Fibroblast of mammary gland (primary cell): ENCODE measurements around the gene VTCN1.

ENCODE experiments used
- DNase-seq: peaks from one replicate; pipeline ENCODE4 v3.0.0-alpha.2; 2010; ENCODE audit warnings: low read depth
- H3K4me3 ChIP-seq: 2 replicates; pipeline ENCODE4 v1.5.1; 2011; ENCODE audit warnings: low read depth, mild to moderate bottlenecking, low read length, moderate library complexity; ENCODE audit not compliant: control insufficient read depth
- TF ChIP-seq, protein P1 (sequence below): conservative IDR thresholded peaks from 2 replicates; pipeline ENCODE4 v1.5.1; 2011; ENCODE audit warnings: low read depth, low read length, inconsistent platforms; ENCODE audit not compliant: control insufficient read depth, insufficient read depth

VTCN1 gene

GRCh38 chr1:117098287-117098890 lies 112.3 kb downstream of the VTCN1 start:
- H3K4me3 ChIP-seq: no peak overlapping the region
- DNase-seq: no peak
- TF ChIP-seq, protein P1, sequence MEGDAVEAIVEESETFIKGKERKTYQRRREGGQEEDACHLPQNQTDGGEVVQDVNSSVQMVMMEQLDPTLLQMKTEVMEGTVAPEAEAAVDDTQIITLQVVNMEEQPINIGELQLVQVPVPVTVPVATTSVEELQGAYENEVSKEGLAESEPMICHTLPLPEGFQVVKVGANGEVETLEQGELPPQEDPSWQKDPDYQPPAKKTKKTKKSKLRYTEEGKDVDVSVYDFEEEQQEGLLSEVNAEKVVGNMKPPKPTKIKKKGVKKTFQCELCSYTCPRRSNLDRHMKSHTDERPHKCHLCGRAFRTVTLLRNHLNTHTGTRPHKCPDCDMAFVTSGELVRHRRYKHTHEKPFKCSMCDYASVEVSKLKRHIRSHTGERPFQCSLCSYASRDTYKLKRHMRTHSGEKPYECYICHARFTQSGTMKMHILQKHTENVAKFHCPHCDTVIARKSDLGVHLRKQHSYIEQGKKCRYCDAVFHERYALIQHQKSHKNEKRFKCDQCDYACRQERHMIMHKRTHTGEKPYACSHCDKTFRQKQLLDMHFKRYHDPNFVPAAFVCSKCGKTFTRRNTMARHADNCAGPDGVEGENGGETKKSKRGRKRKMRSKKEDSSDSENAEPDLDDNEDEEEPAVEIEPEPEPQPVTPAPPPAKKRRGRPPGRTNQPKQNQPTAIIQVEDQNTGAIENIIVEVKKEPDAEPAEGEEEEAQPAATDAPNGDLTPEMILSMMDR: no peak

- TF ChIP-seq, protein P1: no peak
- H3K4me3 ChIP-seq: no peak overlapping the region
- no peak for DNase-seq
Observed at GRCh38 chr1:117097443-117097842, 113.3 kb downstream of the VTCN1 start.

DNA sequence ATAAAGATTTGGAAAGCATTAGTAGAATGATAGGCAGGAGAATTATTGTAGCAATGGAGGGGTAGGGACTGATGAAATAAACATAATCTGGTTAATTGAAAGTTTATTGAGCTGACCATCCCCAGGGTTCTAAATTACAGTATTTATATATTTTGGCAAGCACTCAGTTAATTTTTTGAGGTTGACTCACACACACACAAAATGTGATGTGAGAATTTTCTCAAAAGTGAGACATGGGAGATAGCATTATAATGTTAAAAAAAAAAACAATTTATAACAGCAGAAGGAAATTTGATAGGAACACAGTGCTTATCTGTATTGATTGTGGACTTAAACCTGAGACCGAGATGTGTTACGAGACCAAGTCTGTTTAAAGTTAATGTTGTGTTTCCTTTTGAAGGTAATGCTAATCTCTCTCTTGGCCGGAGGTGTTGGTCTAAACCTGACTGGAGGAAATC lies 113.7 kb downstream of the VTCN1 start:
- TF ChIP-seq, protein P1: no peak
- peak; percentile 27 for DNase-seq
- H3K4me3 ChIP-seq: no peak overlapping the region

DNA sequence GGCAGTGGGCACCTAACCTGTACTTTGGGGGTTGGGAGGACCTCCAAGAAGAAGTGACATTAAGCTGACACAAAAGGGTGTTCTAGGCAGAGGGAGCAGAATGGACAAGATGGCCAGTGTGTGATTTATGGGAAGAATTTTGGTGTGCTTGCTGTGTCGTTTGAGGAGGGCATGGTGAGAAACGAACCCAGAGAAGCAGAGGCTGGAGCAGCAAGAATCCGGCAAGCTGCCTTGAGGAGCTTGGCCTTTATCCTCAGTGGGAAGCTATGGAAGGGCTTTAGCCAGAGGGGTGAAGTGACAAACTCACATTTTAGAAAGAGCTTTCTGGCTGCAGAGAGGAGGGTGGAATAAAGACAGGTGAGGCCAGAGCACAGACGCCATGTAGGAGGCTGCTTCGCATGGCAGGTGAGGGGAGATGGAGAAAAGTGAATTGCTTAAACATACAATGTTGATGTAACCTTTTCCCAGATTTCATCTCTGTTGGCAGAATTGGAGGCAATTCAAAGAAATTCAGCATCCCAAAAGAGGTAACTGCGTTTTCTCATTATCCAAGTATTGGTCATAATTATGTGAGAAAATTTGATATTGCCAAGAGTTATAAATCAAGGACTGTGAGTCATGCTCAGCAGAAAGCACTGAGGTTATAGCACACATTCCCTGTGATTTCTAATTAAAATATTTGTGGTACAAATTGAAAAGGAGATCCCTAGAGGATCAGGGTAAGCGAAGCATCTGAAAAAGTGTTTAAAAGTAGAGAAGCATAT lies 115.7 kb downstream of the VTCN1 start:
- H3K4me3 ChIP-seq: no peak overlapping the region
- TF ChIP-seq, protein P1: no peak
- DNase-seq: peak; percentile 90

- DNase-seq: peak; percentile 70
- TF ChIP-seq, protein P1: peak; percentile 30
- H3K4me3 ChIP-seq: no peak overlapping the region
Observed at GRCh38 chr1:117093870-117094621, 116.7 kb downstream of the VTCN1 start.
